ENCODE data around the gene LPP.

DNA sequence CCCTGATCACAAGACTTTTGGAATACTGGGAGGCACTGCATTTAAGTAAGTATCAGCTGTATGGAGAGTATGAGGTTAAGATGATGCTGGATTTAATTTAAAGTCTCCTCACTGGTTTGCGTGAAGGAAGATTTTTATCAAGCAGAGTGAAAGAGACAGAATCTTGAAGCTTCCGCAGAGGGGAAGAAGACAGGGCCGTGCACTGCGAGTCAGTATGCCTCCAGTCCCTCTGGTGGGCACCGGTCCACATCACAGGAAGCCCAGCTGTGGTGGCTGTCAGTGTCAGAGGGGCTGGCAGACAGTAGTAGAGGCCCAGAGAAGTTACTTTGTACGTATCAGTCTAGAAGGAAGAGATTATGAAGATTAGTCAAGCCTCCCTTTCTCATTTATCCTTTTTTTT is 638.8 kb downstream of the LPP start:
- TF ChIP-seq CTCF (IDR thresholded peaks at IDR 0.05) (no peak), POLR2A (IDR thresholded peaks at IDR 0.05) (no peak)

All from ovary (tissue), 3 donors.